GM21515 (cell line): Measurements from ENCODE around the gene MFSD2A.
"Not testable (repeated sequence)": the region's sequence is repeated elsewhere in the genome, so short reads cannot be mapped to it uniquely, and the experiment has no call there.

Experiments
- ATAC-seq: cut with Tn5 transposase; IDR thresholded peaks from one replicate; pipeline ENCODE4 v1.9.1; 2021; ENCODE audit not compliant: unreplicated experiment

Gene MFSD2A

GRCh38 chr1:39954870-39955546 is at the start of gene MFSD2A:
TSS of gene MFSD2A (plus strand) at chr1:39955145. CDS start at chr1:39955293, 148 bp downstream.
- peak; percentile 68 for ATAC-seq

GRCh38 chr1:39905172-39905571 is 49.8 kb upstream of the MFSD2A start:
- no peak for ATAC-seq

- no peak for ATAC-seq
Observed at GRCh38 chr1:39907528-39908453, 47.2 kb upstream of the MFSD2A start.

- ATAC-seq = no peak
Observed at GRCh38 chr1:39908534-39908933, 46.4 kb upstream of the MFSD2A start.

- no peak for ATAC-seq
Observed at GRCh38 chr1:39910263-39910662, 44.7 kb upstream of the MFSD2A start.

GRCh38 chr1:39913136-39913535 is 41.8 kb upstream of the MFSD2A start:
- not testable (repeated sequence) for ATAC-seq

GRCh38 chr1:39915499-39916129 is 39.3 kb upstream of the MFSD2A start:
- no peak for ATAC-seq

- ATAC-seq = no peak
Observed at GRCh38 chr1:39917825-39918224, 37.1 kb upstream of the MFSD2A start.

- no peak for ATAC-seq
Observed at GRCh38 chr1:39919545-39919944, 35.4 kb upstream of the MFSD2A start.

GRCh38 chr1:39922251-39922688 is 32.7 kb upstream of the MFSD2A start:
- no peak for ATAC-seq

GRCh38 chr1:39925721-39926342 is 29.1 kb upstream of the MFSD2A start:
- no peak for ATAC-seq

- no peak for ATAC-seq
Observed at GRCh38 chr1:39926343-39926793, 28.6 kb upstream of the MFSD2A start.

- no peak for ATAC-seq
Observed at GRCh38 chr1:39926820-39927219, 28.1 kb upstream of the MFSD2A start.

- ATAC-seq = no peak
Observed at GRCh38 chr1:39927538-39927937, 27.4 kb upstream of the MFSD2A start.

GRCh38 chr1:39928809-39929587 is 25.9 kb upstream of the MFSD2A start:
- no peak for ATAC-seq

GRCh38 chr1:39933956-39934941 is 20.7 kb upstream of the MFSD2A start:
- ATAC-seq = no peak

- no peak for ATAC-seq
Observed at GRCh38 chr1:39936724-39937491, 18.0 kb upstream of the MFSD2A start.

GRCh38 chr1:39938856-39939255 is 16.1 kb upstream of the MFSD2A start:
- ATAC-seq = no peak
